Central memory CD8-positive, alpha-beta T cell (primary cell): ENCODE measurements around the gene SKI.

Experiments
- ATAC-seq: fragments of 150-1000 bp; cut with Tn5 transposase; replicated peaks from 2 replicates; pipeline ENCODE4 v1.10.0; 2022; ENCODE audit warnings: mild to moderate bottlenecking, moderate FRiP score, moderate number of reproducible peaks; ENCODE audit not compliant: poor library complexity, severe bottlenecking; ENCODE audit errors: extremely low read depth
- DNase-seq, 2 donors: peaks; one replicate each; pipeline ENCODE4 v3.0.0; 2021; ENCODE audit warnings: low spot score in 2 of 2
- H3K27ac Mint-ChIP-seq: one replicate; pipeline ENCODE4 v1.8.0; 2022; ENCODE audit warnings: low read depth, mild to moderate bottlenecking, moderate library complexity, mixed read lengths
- H3K27me3 Mint-ChIP-seq: one replicate; pipeline ENCODE4 v1.8.0; 2022; ENCODE audit warnings: mixed read lengths
- H3K36me3 Mint-ChIP-seq: one replicate; pipeline ENCODE4 v1.8.0; 2022; ENCODE audit warnings: mild to moderate bottlenecking, moderate library complexity, mixed read lengths; ENCODE audit not compliant: insufficient read depth
- H3K4me1 Mint-ChIP-seq: one replicate; pipeline ENCODE4 v1.8.0; 2022; ENCODE audit warnings: mixed read lengths
- H3K4me3 Mint-ChIP-seq: one replicate; pipeline ENCODE4 v1.8.0; 2022; ENCODE audit warnings: mild to moderate bottlenecking, moderate library complexity, mixed read lengths
- H3K9me3 Mint-ChIP-seq: one replicate; pipeline ENCODE4 v1.8.0; 2022; ENCODE audit warnings: mixed read lengths

Gene SKI

DNA sequence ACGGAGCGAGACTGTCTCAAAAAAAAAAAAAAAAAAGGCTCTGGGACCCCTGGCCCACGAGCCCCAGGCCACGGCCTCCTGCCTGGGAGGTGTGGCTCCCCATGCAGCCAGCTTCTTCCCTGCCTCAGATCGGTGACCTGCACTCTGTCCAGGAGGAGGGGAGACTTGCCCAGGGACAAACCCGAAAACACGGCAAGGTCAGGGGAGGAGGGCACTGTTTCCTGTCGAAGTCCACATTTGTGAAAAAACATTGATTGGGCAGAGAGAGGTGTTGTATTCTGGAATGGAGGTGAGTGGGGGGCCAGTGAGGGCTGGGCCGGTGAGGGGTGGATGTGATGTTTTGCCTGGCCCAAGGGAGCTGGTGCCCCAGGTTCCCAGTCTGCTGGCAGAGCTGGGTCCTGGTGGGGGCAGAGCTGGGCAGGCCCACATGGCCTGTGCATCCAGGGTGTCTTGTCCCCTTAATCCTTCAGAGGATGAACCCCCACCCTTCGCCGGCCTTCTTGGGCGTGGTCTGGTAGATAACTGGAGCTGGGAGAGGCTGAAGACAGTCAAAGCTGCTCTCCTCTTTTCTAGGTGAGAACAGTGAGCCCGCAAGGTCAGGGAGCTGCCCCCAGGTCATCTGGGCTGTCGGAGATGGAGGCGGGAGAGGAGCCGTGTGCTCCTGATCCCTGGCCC, 21.2 kb upstream of the SKI start:
- H3K36me3 Mint-ChIP-seq: peaks cover 4% of the 10 kb centered on the region
- H3K27ac Mint-ChIP-seq: no peak overlapping the region
- H3K27me3 Mint-ChIP-seq: no peaks in the 10 kb centered on the region
- H3K9me3 Mint-ChIP-seq: no peaks in the 10 kb centered on the region
- ATAC-seq: no peak
- H3K4me1 Mint-ChIP-seq: peaks cover 4% of the 10 kb centered on the region
- H3K4me3 Mint-ChIP-seq: no peak overlapping the region
- no peak for DNase-seq

DNA sequence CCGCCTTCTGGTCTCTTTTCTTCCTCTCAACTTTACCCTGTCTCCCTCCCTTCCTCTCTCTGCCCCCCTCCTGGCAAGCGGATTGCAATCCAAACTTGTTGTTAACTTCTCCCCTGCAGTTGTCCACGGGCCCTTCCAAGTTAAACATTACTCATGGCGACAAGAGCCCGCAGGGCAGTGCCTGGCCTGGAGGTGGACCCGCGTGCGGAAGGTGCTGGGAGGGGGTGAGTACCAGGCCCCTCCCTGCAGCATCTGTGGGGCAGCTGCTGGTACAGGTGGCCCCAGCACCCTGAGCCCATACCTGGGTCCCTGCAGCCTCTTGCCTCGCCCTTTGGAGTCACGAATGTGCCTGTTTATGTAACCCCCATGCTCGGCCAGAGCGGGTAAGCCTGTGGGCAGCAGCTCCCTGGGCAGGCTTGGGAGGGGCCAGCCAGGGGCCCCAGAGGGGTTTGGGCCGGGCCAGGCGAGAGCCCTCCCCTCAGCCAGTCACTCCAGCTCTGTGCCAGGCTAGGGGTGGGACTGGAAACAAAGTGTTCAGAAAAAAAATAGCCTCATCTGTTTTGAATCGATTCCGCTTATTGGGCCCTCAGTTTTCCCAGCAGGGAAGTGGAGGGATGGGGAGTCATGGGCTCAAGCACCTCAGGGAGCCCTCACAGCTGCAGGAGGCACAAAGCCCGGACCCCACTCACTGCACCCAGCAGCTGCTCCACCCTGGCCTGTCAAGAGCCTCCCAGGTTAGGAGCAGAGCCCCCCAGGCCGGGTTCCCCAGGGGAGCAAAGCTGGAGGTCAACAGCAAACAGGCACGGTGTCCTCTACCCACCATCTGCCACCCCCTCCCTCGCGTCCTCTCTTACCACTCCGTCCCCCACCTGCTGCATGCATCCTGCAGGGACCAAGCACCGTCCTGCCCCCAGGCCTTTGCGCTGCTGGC, 19.5 kb upstream of the SKI start:
- no peak overlapping the region for H3K27ac Mint-ChIP-seq
- ATAC-seq (no peak), DNase-seq (no peak)
- H3K36me3 Mint-ChIP-seq: peaks cover 4% of the 10 kb centered on the region
- peaks cover 4% of the 10 kb centered on the region for H3K4me1 Mint-ChIP-seq
- no peaks in the 10 kb centered on the region for H3K9me3 Mint-ChIP-seq
- peak overlapping the region; percentile 8 for H3K4me3 Mint-ChIP-seq
- H3K27me3 Mint-ChIP-seq: no peaks in the 10 kb centered on the region

DNA sequence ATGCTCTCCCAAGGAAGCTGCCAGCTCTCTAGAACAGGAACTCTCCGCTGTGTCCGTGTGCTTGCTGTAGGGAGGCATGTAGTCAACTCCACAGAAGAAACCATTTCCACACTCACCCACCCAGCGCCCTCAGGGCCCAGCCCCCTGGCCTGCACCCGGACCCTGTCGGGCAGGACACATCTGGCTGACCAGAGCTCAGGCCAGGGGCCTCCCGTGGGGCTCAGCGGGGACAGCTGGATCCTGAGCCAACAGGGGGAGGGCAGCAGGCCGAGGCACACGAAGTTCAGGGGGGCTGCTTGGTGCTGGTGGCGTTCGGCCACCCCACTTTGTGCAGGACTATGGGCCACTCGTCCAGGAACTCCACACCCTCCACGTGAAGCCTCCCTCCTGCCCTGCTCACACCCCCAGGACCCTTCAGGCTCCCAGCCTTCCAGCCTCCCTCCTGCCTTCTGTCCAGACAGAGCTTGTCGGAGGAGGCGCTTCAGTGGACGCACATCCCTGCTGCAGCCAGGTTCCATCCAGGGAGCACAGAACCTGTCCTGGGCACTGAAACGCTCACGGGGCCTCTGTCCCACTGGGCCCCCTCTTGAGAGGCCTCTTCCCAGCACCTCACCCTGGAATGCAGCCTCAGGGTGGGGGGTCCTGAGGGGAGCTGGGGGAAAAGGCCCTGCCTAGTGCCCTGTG, 18.6 kb upstream of the SKI start:
- H3K27me3 Mint-ChIP-seq: no peaks in the 10 kb centered on the region
- no peaks in the 10 kb centered on the region for H3K9me3 Mint-ChIP-seq
- no peak overlapping the region for H3K4me3 Mint-ChIP-seq
- H3K36me3 Mint-ChIP-seq: peaks cover 4% of the 10 kb centered on the region
- no peak overlapping the region for H3K27ac Mint-ChIP-seq
- ATAC-seq: no peak
- H3K4me1 Mint-ChIP-seq: peaks cover 4% of the 10 kb centered on the region
- DNase-seq: no peak

DNA sequence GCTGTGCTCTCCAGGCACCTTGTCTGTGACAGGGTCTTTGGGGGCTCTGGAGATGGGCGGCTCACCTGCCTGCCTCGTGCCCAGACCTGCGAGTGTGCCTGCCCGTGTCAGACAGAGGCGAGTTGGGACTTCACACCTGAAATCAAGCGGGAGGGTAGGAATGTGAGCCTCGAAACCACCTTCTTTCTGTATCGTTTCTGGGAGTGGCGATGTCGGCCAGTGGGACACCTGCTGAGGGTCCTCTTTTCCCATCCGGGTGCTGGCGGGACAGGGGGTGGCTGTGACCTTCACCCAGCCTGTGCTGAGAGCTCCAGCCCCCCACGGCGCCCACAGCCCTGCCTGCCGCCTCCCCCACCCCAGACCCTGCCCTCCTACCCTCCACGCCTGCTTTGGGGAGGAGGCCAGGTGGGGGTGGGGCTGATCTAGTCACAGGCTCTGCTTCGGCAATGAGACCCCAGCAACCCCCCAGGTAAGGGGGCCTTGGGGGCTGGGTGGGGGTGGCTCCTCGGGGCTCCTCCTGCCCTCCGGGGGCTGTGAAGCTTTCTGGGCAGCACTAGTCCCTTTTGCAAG, 17.9 kb upstream of the SKI start:
- no peak for DNase-seq
- H3K4me3 Mint-ChIP-seq: no peak overlapping the region
- peaks cover 4% of the 10 kb centered on the region for H3K36me3 Mint-ChIP-seq
- no peaks in the 10 kb centered on the region for H3K9me3 Mint-ChIP-seq
- ATAC-seq: no peak
- H3K27me3 Mint-ChIP-seq: no peaks in the 10 kb centered on the region
- H3K27ac Mint-ChIP-seq: no peak overlapping the region
- peaks cover 4% of the 10 kb centered on the region for H3K4me1 Mint-ChIP-seq

DNA sequence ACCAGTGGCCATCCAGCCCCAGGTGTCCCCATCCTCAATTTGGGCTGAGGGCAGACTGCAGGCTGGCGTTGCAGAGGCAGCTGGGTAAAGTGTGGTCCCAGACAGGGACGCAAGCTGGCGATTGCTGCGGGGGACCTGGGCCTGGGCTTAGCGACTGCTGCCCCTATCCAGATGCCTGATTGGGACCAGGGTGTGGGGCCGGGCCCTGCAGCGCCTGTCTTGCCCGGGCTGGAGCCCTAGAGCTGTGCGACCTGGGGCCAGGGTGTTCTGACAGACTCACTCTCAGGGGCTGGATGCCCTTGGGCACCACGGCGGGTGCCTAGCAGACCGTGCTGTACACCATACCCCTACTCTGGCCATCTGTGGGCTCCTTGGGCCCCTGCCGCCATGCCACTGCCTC, 17.3 kb upstream of the SKI start:
- H3K27me3 Mint-ChIP-seq: no peaks in the 10 kb centered on the region
- DNase-seq (no peak), ATAC-seq (no peak)
- H3K36me3 Mint-ChIP-seq: peaks cover 4% of the 10 kb centered on the region
- peaks cover 4% of the 10 kb centered on the region for H3K4me1 Mint-ChIP-seq
- no peak overlapping the region for H3K27ac Mint-ChIP-seq
- no peaks in the 10 kb centered on the region for H3K9me3 Mint-ChIP-seq
- no peak overlapping the region for H3K4me3 Mint-ChIP-seq

DNA sequence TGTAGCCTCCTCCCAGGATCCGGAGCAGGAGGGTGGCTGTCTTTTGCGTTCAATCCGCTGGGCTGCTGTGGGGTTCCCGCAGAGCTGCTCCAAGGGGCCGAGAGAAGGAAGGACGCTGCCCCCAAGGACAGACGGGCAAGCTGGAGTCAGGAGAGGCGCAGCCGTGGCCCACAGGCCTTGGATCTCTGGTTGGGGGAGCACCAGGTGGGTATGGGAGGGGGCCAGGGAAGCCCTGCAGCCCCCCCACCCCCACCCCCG, 15.9 kb upstream of the SKI start:
- no peak for ATAC-seq
- Mint-ChIP-seq H3K4me3 (peak overlapping the region; percentile 34), H3K36me3 (peaks cover 3% of the 10 kb centered on the region), H3K9me3 (no peaks in the 10 kb centered on the region), H3K4me1 (no peaks in the 10 kb centered on the region), H3K27ac (peak overlapping the region; percentile 41), H3K27me3 (no peaks in the 10 kb centered on the region)
- DNase-seq: no peak

DNA sequence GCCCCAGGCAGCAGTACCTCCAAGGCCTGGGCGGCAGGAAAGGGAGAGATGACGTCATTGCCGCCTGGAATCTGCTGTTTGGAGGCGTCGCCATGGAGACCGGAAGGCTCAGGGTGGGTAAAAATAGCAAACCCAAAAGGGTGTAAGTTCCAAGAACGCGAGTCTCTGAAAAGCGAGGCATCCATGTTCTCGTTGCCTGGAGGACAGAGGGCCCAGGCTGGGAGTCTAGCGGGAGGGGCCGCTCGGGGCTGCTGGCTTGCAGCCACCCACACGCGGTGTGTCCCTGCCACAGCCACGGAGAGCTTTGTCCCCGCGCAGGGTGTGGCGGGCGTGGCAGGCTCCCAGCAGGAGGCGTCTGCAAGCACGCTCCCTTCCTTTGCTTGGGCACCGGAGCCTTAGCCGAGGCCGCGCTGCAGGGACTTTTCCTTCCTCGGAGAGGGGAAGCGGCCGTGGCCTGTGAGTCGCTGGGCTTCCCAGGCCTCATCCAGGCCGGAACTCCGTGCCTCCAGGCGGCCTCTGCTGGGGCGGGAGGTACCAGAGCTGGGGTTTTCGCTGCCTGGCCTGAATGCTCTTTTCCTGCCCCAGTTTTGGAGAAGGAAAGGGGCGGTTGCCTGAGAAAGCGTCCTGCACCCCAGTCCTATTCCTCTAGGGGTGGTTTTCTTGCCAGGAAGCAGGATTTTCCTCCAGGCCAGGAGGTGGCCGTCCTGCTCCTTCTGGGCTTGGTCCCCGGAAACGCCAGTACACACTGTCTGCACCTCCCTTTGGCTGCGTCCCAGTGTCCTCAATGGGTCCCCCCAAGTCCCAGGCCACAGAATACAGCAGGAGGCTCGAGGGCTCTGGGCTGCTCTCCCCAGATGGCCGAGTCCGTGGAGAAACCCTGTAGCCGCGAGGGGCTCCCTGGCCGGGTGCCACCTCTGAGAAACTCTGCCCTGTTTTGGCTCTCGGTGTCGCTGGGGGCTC, 15.3 kb upstream of the SKI start:
- DNase-seq (no peak), ATAC-seq (peak; percentile 79)
- Mint-ChIP-seq H3K4me1 (no peaks in the 10 kb centered on the region), H3K36me3 (peaks cover 3% of the 10 kb centered on the region), H3K27ac (no peak overlapping the region), H3K4me3 (peak overlapping the region; percentile 34), H3K27me3 (no peaks in the 10 kb centered on the region), H3K9me3 (no peaks in the 10 kb centered on the region)

DNA sequence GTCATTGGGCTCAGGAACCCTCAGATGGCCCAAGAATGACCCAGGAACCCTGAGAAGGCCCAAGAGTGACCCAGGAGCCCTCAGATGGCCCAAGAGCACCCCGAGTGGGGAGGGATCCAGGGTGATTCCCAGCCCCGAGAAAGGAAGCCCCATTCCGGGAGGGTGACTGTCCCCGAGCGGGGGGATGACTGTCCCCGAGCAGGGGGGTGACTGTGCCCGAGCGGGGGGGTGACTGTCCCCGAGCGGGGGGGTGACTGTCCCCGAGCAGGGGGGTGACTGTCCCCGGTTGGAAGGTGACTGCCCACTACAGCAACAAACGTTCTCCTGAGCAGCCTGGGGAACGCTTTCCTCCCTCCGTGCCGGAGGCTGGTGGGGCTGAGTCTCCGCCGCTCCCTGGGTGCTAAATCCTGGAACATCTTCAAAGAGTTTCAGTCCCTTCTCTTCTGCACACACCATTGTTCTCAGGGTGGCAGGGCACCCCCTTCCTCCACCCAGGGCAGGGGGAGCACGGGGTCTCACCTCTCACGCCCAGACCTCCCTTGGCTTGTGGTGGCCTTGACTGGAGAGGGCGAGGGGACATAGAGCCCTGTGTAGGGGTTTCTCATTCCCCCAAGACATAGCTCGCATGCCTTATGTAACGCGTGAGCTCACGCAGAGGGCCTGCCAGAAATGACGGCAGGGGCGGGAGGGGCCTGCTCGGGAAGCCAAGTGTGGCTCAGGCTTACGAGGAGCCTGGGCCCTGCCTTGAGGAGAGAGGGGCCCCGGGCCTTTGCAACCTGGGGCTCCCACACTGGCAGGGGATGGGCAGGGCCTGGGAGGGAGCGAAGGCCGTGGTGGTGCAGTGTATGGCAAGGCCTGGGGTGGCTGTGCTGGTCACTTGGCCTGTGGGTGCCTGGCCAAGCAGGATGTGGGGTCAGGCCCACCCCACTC, 14.3 kb upstream of the SKI start:
- DNase-seq: no peak
- H3K9me3 Mint-ChIP-seq: no peaks in the 10 kb centered on the region
- no peaks in the 10 kb centered on the region for H3K27me3 Mint-ChIP-seq
- no peaks in the 10 kb centered on the region for H3K4me1 Mint-ChIP-seq
- no peak overlapping the region for H3K4me3 Mint-ChIP-seq
- H3K36me3 Mint-ChIP-seq: peaks cover 3% of the 10 kb centered on the region
- no peak overlapping the region for H3K27ac Mint-ChIP-seq
- no peak for ATAC-seq

DNA sequence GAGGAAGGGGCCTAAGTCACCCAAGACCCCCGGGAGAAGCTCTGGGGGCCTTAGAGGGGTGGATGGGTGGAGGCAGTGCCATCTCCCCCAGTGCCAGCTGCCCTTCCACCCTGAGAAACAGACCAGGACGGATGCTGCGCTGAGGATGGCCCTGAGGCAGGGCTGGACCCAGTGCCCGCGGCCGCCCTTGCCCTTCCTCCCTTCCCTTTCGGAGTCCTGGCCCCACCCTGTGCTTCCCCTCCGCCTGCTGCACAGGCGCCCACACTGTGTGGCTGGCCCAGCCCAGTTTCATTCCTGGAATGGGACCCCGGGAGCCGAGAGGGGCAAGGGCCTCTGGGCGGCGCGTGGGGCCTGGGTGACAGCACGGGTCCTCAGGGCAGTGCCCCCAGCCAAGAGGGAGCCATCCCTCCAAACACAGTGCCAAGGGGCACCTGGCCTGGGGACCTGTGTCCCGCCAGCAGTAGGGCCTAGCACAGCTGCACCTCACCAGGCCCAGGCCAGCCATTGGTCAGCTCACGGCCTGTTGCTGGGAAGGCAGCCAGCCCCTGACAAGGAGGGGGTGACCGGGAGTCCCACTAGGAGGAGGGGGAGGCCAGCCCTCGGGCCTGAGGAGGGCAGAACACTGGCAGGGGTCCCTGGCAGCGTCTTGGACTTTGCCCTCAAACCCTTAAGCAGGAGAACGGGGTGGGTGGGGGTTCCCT, 13.4 kb upstream of the SKI start:
- Mint-ChIP-seq H3K27me3 (no peaks in the 10 kb centered on the region), H3K4me3 (no peak overlapping the region), H3K27ac (no peak overlapping the region), H3K9me3 (no peaks in the 10 kb centered on the region), H3K4me1 (no peaks in the 10 kb centered on the region), H3K36me3 (no peaks in the 10 kb centered on the region)
- DNase-seq: no peak
- no peak for ATAC-seq

DNA sequence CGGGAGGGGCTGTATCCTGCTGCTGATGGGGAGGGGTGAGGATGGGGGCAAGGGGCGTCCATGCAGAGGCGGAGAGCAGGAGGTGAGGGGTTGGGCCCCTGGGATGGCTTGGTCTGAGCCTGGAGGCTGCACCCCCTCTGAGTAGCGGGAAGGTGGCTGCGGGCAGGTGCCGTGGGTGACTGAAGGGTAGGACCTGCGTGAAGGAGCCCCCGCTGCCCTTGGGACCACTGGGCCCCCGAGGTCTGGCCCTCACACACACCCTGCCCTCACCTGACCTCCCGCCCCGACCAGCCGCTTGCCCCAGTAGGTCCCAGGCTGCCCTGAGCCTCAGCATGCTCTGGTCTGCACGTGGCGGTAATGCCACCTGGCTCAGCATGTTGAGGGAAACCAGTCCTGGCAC, 12.8 kb upstream of the SKI start:
- H3K27ac Mint-ChIP-seq: no peak overlapping the region
- ATAC-seq: no peak
- no peaks in the 10 kb centered on the region for H3K4me1 Mint-ChIP-seq
- H3K36me3 Mint-ChIP-seq: no peaks in the 10 kb centered on the region
- H3K9me3 Mint-ChIP-seq: no peaks in the 10 kb centered on the region
- H3K27me3 Mint-ChIP-seq: no peaks in the 10 kb centered on the region
- no peak overlapping the region for H3K4me3 Mint-ChIP-seq
- DNase-seq: no peak
